Chondrocyte (in vitro differentiated cells): ENCODE results near the gene SNX17. TPM values are rescaled to one million over a fixed set of nuclear protein-coding genes. Genes with fewer than 3 reads are reported as not detected.

Experiments
- DNase-seq: peaks from one replicate; pipeline ENCODE4 v3.0.0; 2021; ENCODE audit warnings: mixed read lengths, low spot score
- H3K27ac Mint-ChIP-seq: one replicate; pipeline ENCODE4 v1.8.0; 2021; ENCODE audit warnings: mild to moderate bottlenecking, moderate library complexity, mixed read lengths; ENCODE audit not compliant: unreplicated experiment
- H3K27me3 Mint-ChIP-seq: 2 replicates; pipeline ENCODE4 v1.8.0; 2021; ENCODE audit warnings: low read depth, mixed read lengths
- H3K36me3 Mint-ChIP-seq: 2 replicates; pipeline ENCODE4 v1.8.0; 2021; ENCODE audit warnings: low read depth, mixed read lengths
- H3K4me1 Mint-ChIP-seq: 2 replicates; pipeline ENCODE4 v1.8.0; 2021; ENCODE audit warnings: low read depth, mild to moderate bottlenecking, mixed read lengths
- H3K4me3 Mint-ChIP-seq: one replicate; pipeline ENCODE4 v1.8.0; 2021; ENCODE audit warnings: mild to moderate bottlenecking, moderate library complexity, mixed read lengths; ENCODE audit not compliant: unreplicated experiment
- H3K9me3 Mint-ChIP-seq: 2 replicates; pipeline ENCODE4 v1.8.0; 2021; ENCODE audit warnings: low read depth, mixed read lengths
- CTCF ChIP-seq: fragments of 200-600 bp; sonication (generic); IDR thresholded peaks from 2 replicates; pipeline ENCODE4 v1.5.0; 2021; ENCODE audit warnings: antibody characterized with exemption, mild to moderate bottlenecking, moderate library complexity
- total RNA-seq: library from RNA; stranded (reverse); gene quantifications from 3 replicates; pipeline ENCODE4 v1.2.1, GENCODE V29; 2021

SNX17 gene
- total RNA-seq, 1 donor from 2014 or later: 111 TPM

GRCh38 chr2:27356056-27356381 lies 14.4 kb upstream of the SNX17 start:
- no peak for TF ChIP-seq CTCF
- no peak for DNase-seq
- no peaks in the 10 kb centered on the region for H3K9me3 Mint-ChIP-seq
- peak overlapping the region; percentile 100 for H3K27ac Mint-ChIP-seq
- peaks cover 39% of the 10 kb centered on the region for H3K4me1 Mint-ChIP-seq
- H3K4me3 Mint-ChIP-seq: peak overlapping the region; percentile 99
- H3K36me3 Mint-ChIP-seq: no peaks in the 10 kb centered on the region
- H3K27me3 Mint-ChIP-seq: no peaks in the 10 kb centered on the region

GRCh38 chr2:27356382-27357181 lies 13.8 kb upstream of the SNX17 start, which contains the start of gene GTF3C2:
Gene GTF3C2, minus strand, starts transcription at chr2:27356764. Its CDS starts 13,210 bp downstream, at chr2:27343554.
- no peaks in the 10 kb centered on the region for H3K9me3 Mint-ChIP-seq
- H3K27ac Mint-ChIP-seq: peak within 1 kb of the TSS; percentile 100
- peak; percentile 10 for TF ChIP-seq CTCF
- no peaks in the 10 kb centered on the region for H3K36me3 Mint-ChIP-seq
- DNase-seq: peak; percentile 98
- peak within 1 kb of the TSS; percentile 99 for H3K4me3 Mint-ChIP-seq
- no peaks in the 10 kb centered on the region for H3K27me3 Mint-ChIP-seq
- H3K4me1 Mint-ChIP-seq: peaks cover 39% of the 10 kb centered on the region

- H3K36me3 Mint-ChIP-seq: peaks cover 22% of the 10 kb centered on the region
- DNase-seq: no peak
- no peaks in the 10 kb centered on the region for H3K27me3 Mint-ChIP-seq
- H3K9me3 Mint-ChIP-seq: no peaks in the 10 kb centered on the region
- peaks cover 9% of the 10 kb centered on the region for H3K4me1 Mint-ChIP-seq
- no peak overlapping the region for H3K4me3 Mint-ChIP-seq
- no peak for TF ChIP-seq CTCF
- no peak overlapping the region for H3K27ac Mint-ChIP-seq
These were observed 7.6 kb upstream of the SNX17 start for GRCh38 chr2:27362678-27363420.

GRCh38 chr2:27363933-27364332 lies 6.5 kb upstream of the SNX17 start:
- H3K4me1 Mint-ChIP-seq: peaks cover 5% of the 10 kb centered on the region
- no peak for TF ChIP-seq CTCF
- H3K27me3 Mint-ChIP-seq: no peaks in the 10 kb centered on the region
- no peak for DNase-seq
- no peak overlapping the region for H3K4me3 Mint-ChIP-seq
- peak overlapping the region; percentile 32 for H3K27ac Mint-ChIP-seq
- peaks cover 24% of the 10 kb centered on the region for H3K36me3 Mint-ChIP-seq
- no peaks in the 10 kb centered on the region for H3K9me3 Mint-ChIP-seq

GRCh38 chr2:27369471-27370025 lies 868 bp upstream of the SNX17 start:
- TF ChIP-seq CTCF: no peak
- H3K4me3 Mint-ChIP-seq: peak overlapping the region; percentile 90
- peaks cover 30% of the 10 kb centered on the region for H3K36me3 Mint-ChIP-seq
- peak overlapping the region; percentile 99 for H3K27ac Mint-ChIP-seq
- DNase-seq: no peak
- H3K4me1 Mint-ChIP-seq: peaks cover 31% of the 10 kb centered on the region
- no peaks in the 10 kb centered on the region for H3K9me3 Mint-ChIP-seq
- no peaks in the 10 kb centered on the region for H3K27me3 Mint-ChIP-seq
